HL-60 (cell line): Measurements from ENCODE around the gene RUNX3.

Source experiments
- POLR2AphosphoS5 ChIP-seq: IDR thresholded peaks from 2 replicates; pipeline ENCODE4 v1.6.1; 2012; ENCODE audit warnings: low read depth
- TF ChIP-seq, protein P1 (sequence below): IDR thresholded peaks from one replicate; pipeline ENCODE4 v1.5.1; 2011; ENCODE audit warnings: low read length, control low read depth, inconsistent platforms; ENCODE audit not compliant: insufficient read depth

DNA sequence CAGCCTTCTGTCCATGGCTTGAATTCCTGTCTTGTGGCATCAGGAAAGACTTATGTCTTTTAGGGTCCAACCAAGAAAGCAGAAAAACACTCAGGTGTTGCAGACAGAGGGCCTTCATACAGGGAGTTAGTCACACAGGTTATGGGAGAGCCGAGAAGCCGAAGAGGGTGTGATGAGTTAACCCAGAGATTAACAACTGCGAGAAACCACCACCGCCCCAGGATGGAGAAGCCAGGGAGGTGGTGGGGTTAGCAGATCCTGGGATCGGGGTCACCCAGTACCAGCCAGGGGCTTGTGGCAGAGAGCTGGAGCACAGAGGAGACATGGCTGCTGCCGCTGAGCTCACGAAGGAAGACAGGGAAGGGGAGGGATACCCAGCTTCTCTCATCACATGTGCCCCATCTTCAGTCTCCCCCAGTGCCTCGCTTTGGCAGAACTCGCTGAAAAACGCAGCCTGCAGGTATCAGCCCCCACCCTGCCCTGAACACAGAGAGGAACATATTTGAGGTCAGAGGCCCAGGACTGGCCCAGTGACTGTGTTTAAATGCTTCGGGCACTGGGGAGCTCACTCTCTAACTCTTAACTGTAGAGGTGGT, 58.7 kb downstream of the RUNX3 start:
- TF ChIP-seq, protein P1, sequence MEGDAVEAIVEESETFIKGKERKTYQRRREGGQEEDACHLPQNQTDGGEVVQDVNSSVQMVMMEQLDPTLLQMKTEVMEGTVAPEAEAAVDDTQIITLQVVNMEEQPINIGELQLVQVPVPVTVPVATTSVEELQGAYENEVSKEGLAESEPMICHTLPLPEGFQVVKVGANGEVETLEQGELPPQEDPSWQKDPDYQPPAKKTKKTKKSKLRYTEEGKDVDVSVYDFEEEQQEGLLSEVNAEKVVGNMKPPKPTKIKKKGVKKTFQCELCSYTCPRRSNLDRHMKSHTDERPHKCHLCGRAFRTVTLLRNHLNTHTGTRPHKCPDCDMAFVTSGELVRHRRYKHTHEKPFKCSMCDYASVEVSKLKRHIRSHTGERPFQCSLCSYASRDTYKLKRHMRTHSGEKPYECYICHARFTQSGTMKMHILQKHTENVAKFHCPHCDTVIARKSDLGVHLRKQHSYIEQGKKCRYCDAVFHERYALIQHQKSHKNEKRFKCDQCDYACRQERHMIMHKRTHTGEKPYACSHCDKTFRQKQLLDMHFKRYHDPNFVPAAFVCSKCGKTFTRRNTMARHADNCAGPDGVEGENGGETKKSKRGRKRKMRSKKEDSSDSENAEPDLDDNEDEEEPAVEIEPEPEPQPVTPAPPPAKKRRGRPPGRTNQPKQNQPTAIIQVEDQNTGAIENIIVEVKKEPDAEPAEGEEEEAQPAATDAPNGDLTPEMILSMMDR: no peak
- no peak for TF ChIP-seq POLR2AphosphoS5
